ENCODE data around the gene NUBP2.

DNA sequence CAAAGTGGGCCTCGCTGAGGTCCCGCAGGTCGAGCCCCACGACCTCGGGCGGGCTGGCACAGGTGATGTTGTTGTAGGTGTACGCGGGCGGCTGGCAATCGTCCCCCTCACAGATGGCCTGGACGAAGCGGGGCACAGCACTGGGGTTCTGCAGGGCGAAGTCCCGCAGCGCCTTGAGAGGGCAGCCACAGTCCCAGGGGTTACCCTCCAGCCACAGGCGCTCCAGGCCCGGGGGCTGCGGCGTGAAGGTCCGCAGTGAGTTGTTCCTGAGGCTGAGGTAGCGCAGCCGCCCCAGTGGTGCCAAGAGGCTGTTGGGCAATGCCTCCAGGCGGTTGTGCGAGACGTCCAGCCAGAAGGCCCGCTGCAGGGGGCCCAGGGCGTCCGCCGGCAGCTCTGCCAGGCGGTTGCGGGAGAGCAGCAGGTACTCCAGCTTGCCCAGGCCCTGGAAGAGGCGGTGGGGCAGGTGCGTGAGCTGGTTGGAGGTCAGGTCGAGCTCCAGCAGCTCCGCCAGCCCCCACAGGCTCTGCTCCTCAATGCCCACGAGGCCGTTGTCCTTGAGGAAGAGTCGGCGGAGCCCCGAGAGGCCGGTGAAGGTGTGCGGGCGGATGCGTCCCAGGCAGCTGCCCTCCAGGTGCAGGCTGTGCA is 8.0 kb downstream of the NUBP2 start:
- TF ChIP-seq EP300 (IDR thresholded peaks at IDR 0.05) (no peak), CTCF (IDR thresholded peaks at IDR 0.05) (no peak), POLR2A (IDR thresholded peaks at IDR 0.05) (no peak)
